GM19395 (cell line): ENCODE results near the gene COG5.

Experiments
- ATAC-seq: cut with Tn5 transposase; IDR thresholded peaks from one replicate; pipeline ENCODE4 v1.9.1; 2021; ENCODE audit warnings: mild to moderate bottlenecking, moderate library complexity; ENCODE audit not compliant: unreplicated experiment

The COG5 gene

GRCh38 chr7:107398161-107398560, 165.6 kb downstream of the COG5 start:
- ATAC-seq = no peak

- no peak for ATAC-seq
Measured at GRCh38 chr7:107396990-107397389, 166.7 kb downstream of the COG5 start.

- no peak for ATAC-seq
Measured at GRCh38 chr7:107396081-107396480, 167.6 kb downstream of the COG5 start.

- ATAC-seq = no peak
Measured at GRCh38 chr7:107394831-107395230, 168.9 kb downstream of the COG5 start.

GRCh38 chr7:107394276-107394675, 169.4 kb downstream of the COG5 start:
- ATAC-seq = no peak

GRCh38 chr7:107392830-107393229, 170.9 kb downstream of the COG5 start:
- no peak for ATAC-seq

GRCh38 chr7:107390916-107391315, 172.8 kb downstream of the COG5 start:
- ATAC-seq = no peak

- no peak for ATAC-seq
Measured at GRCh38 chr7:107388604-107389003, 175.1 kb downstream of the COG5 start.

- no peak for ATAC-seq
Measured at GRCh38 chr7:107387573-107388219, 176.0 kb downstream of the COG5 start.

- no peak for ATAC-seq
Measured at GRCh38 chr7:107387128-107387527, 176.6 kb downstream of the COG5 start.

- no peak for ATAC-seq
Measured at GRCh38 chr7:107386548-107387102, 177.1 kb downstream of the COG5 start.

- no peak for ATAC-seq
Measured at GRCh38 chr7:107384025-107384424, 179.7 kb downstream of the COG5 start.

- ATAC-seq = no peak
Measured at GRCh38 chr7:107383203-107383602, 180.5 kb downstream of the COG5 start.

GRCh38 chr7:107381453-107381852, 182.3 kb downstream of the COG5 start:
- ATAC-seq = no peak

- no peak for ATAC-seq
Measured at GRCh38 chr7:107373354-107373753, 190.4 kb downstream of the COG5 start.

- ATAC-seq = no peak
Measured at GRCh38 chr7:107372298-107372697, 191.4 kb downstream of the COG5 start.

- ATAC-seq = no peak
Measured at GRCh38 chr7:107370816-107371215, 192.9 kb downstream of the COG5 start.

- ATAC-seq = no peak
Measured at GRCh38 chr7:107364787-107365186, 198.9 kb downstream of the COG5 start.

- ATAC-seq = no peak
Measured at GRCh38 chr7:107359520-107360316, 204.0 kb downstream of the COG5 start.

GRCh38 chr7:107355616-107356015, 208.1 kb downstream of the COG5 start:
- no peak for ATAC-seq

- no peak for ATAC-seq
Measured at GRCh38 chr7:107354640-107355039, 209.1 kb downstream of the COG5 start.

- ATAC-seq = no peak
Measured at GRCh38 chr7:107353701-107354100, 210.0 kb downstream of the COG5 start.
